Stomach smooth muscle (tissue), 2 donors: ENCODE data around the gene NLRP5.

Experiments used
- H3K27ac ChIP-seq: one replicate; pipeline ENCODE4 v1.7.0; 2013; ENCODE audit warnings: mild to moderate bottlenecking, low read length, inconsistent platforms
- H3K27me3 ChIP-seq, 2 donors: one replicate each; pipeline ENCODE4 v1.7.0; 2013; ENCODE audit warnings: low read length in 2 of 2; ENCODE audit not compliant: insufficient read depth in 2 of 2, control insufficient read depth in 1 of 2
- H3K36me3 ChIP-seq, 2 donors: one replicate each; pipeline ENCODE4 v1.7.0; 2013; ENCODE audit warnings: low read length in 2 of 2; ENCODE audit not compliant: control insufficient read depth in 2 of 2, insufficient read depth in 2 of 2
- H3K4me1 ChIP-seq: one replicate; pipeline ENCODE4 v1.7.0; 2013; ENCODE audit warnings: low read length; ENCODE audit not compliant: control insufficient read depth, insufficient read depth
- H3K4me3 ChIP-seq, 2 donors: one replicate each; pipeline ENCODE4 v1.7.0; 2013; ENCODE audit warnings: low read length in 2 of 2
- H3K9ac ChIP-seq, 2 donors: one replicate each; pipeline ENCODE4 v1.7.0; 2013; ENCODE audit warnings: low read length in 2 of 2, mild to moderate bottlenecking in 1 of 2
- H3K9me3 ChIP-seq, 2 donors: one replicate each; pipeline ENCODE4 v1.7.0; 2013; ENCODE audit warnings: low read length in 2 of 2; ENCODE audit not compliant: control insufficient read depth in 2 of 2
- donor health status: healthy.
- donor health status: Pancreatic carcinoma.

NLRP5 gene

DNA sequence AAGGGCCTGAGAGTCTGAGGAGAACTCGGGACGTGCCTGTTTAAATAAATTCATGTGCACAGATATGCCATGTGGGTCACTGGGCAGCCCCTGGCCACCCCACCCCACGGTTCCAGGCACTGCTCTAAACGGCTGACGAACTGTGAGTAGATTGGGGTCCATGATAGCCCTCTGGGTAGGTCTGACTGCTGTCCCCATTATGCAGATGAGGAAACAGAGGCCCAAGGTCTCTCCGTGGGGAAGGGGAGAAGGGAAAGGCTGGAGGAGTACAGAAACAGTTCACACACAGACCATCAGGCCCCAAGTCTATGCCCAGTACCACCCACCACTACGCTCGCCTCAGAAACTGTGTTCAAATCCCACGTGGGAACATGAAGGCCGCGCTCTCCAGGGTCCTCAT, 120.4 kb downstream of the NLRP5 start:
- Histone ChIP-seq H3K27ac (peak overlapping the region; percentile 74), H3K9ac (no peak overlapping the region), H3K9me3 (no peaks in the 10 kb centered on the region), H3K27me3 (no peaks in the 10 kb centered on the region), H3K36me3 (no peaks in the 10 kb centered on the region), H3K4me1 (peaks cover 64% of the 10 kb centered on the region), H3K4me3 (no peak overlapping the region)

- Histone ChIP-seq H3K9me3 (no peaks in the 10 kb centered on the region), H3K9ac (no peak overlapping the region), H3K36me3 (no peaks in the 10 kb centered on the region), H3K27me3 (no peaks in the 10 kb centered on the region), H3K4me3 (no peak overlapping the region), H3K4me1 (peaks cover 71% of the 10 kb centered on the region), H3K27ac (peak overlapping the region; percentile 74)
Observed at GRCh38 chr19:56107626-56108351, 121.2 kb downstream of the NLRP5 start.

- Histone ChIP-seq H3K27me3 (no peaks in the 10 kb centered on the region), H3K36me3 (no peaks in the 10 kb centered on the region), H3K9me3 (no peaks in the 10 kb centered on the region), H3K9ac (peak overlapping the region; percentile 57 to 62), H3K27ac (peak overlapping the region; percentile 74), H3K4me1 (peaks cover 76% of the 10 kb centered on the region), H3K4me3 (peak overlapping the region; percentile 67)
Observed at GRCh38 chr19:56108447-56109195, 122.0 kb downstream of the NLRP5 start.

DNA sequence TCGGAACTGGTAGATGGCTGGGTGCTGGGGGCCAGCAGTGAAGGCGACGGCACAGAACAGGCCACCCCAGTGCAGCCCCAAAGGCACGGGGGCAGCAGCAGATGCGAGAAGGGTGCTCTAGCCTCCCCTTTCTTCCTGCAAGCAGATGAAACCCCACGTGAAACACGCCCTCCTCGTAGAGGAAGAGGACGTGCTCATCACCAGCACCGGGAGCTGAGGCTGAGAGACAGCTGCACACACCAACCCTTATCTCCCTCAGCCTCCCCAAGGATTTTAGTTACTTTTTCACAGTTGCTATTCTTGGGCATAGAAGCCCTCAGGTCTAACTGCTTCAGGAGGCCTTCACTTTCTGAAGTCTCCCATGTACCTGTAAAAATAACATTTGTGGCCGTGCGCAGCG, 122.7 kb downstream of the NLRP5 start:
- H3K27me3 ChIP-seq: no peaks in the 10 kb centered on the region
- H3K9ac ChIP-seq: peak overlapping the region; percentile 47 to 57
- H3K27ac ChIP-seq: peak overlapping the region; percentile 74
- H3K4me1 ChIP-seq: peaks cover 80% of the 10 kb centered on the region
- H3K36me3 ChIP-seq: no peaks in the 10 kb centered on the region
- H3K4me3 ChIP-seq: peak overlapping the region; percentile 67
- H3K9me3 ChIP-seq: no peaks in the 10 kb centered on the region

- H3K9me3 ChIP-seq: no peaks in the 10 kb centered on the region
- no peaks in the 10 kb centered on the region for H3K36me3 ChIP-seq
- peak overlapping the region in 1 of 2 donors; percentile 29 for H3K4me3 ChIP-seq
- no peak overlapping the region for H3K9ac ChIP-seq
- peaks cover 78% of the 10 kb centered on the region for H3K4me1 ChIP-seq
- peak overlapping the region; percentile 41 for H3K27ac ChIP-seq
- H3K27me3 ChIP-seq: no peaks in the 10 kb centered on the region
Observed at GRCh38 chr19:56110515-56111448, 124.2 kb downstream of the NLRP5 start.
